ENCODE measurements around the gene UBE2J2.

UBE2J2 gene

GRCh38 chr1:1315435-1315954 is 41.8 kb upstream of the UBE2J2 start:
- H3K27ac ChIP-seq (ENCODE audit: low read length) = no peak overlapping the region
- H3K9me3 ChIP-seq (ENCODE audit: control insufficient read depth in 1 of 2, low read length in 2 of 2) = no peaks in the 10 kb centered on the region
- no peak overlapping the region for H3K4me3 ChIP-seq (ENCODE audit: low read depth in 1 of 2, low read length in 2 of 2)
- H3K4me1 ChIP-seq (ENCODE audit: control insufficient read depth in 1 of 2, insufficient read depth in 2 of 2, low read length in 2 of 2) = peaks cover 0 to 20% of the 10 kb centered on the region in 2 donors
- H3K36me3 ChIP-seq (ENCODE audit: control insufficient read depth in 1 of 2, insufficient read depth in 2 of 2, low read length in 2 of 2) = peaks cover 22 to 63% of the 10 kb centered on the region in 2 donors
- H3K27me3 ChIP-seq (ENCODE audit: low read depth, low read length) = no peaks in the 10 kb centered on the region

- Histone ChIP-seq H3K4me1 (ENCODE audit: control insufficient read depth in 1 of 2, insufficient read depth in 2 of 2, low read length in 2 of 2) (peaks cover 0 to 20% of the 10 kb centered on the region in 2 donors), H3K9me3 (ENCODE audit: control insufficient read depth in 1 of 2, low read length in 2 of 2) (no peaks in the 10 kb centered on the region), H3K27ac (ENCODE audit: low read length) (no peak overlapping the region), H3K27me3 (ENCODE audit: low read depth, low read length) (no peaks in the 10 kb centered on the region), H3K4me3 (ENCODE audit: low read depth in 1 of 2, low read length in 2 of 2) (no peak overlapping the region), H3K36me3 (ENCODE audit: control insufficient read depth in 1 of 2, insufficient read depth in 2 of 2, low read length in 2 of 2) (peaks cover 22 to 58% of the 10 kb centered on the region in 2 donors)
Measured at GRCh38 chr1:1314678-1315335, 41.2 kb upstream of the UBE2J2 start.

GRCh38 chr1:1314237-1314586 is 40.6 kb upstream of the UBE2J2 start:
- Histone ChIP-seq H3K36me3 (ENCODE audit: control insufficient read depth in 1 of 2, insufficient read depth in 2 of 2, low read length in 2 of 2) (peaks cover 21 to 52% of the 10 kb centered on the region in 2 donors), H3K27ac (ENCODE audit: low read length) (no peak overlapping the region), H3K9me3 (ENCODE audit: control insufficient read depth in 1 of 2, low read length in 2 of 2) (no peaks in the 10 kb centered on the region), H3K4me1 (ENCODE audit: control insufficient read depth in 1 of 2, insufficient read depth in 2 of 2, low read length in 2 of 2) (peaks cover 0 to 25% of the 10 kb centered on the region in 2 donors), H3K27me3 (ENCODE audit: low read depth, low read length) (no peaks in the 10 kb centered on the region), H3K4me3 (ENCODE audit: low read depth in 1 of 2, low read length in 2 of 2) (no peak overlapping the region)

GRCh38 chr1:1313500-1314236 is 40.0 kb upstream of the UBE2J2 start:
- Histone ChIP-seq H3K4me3 (ENCODE audit: low read depth in 1 of 2, low read length in 2 of 2) (no peak overlapping the region), H3K9me3 (ENCODE audit: control insufficient read depth in 1 of 2, low read length in 2 of 2) (no peaks in the 10 kb centered on the region), H3K27ac (ENCODE audit: low read length) (no peak overlapping the region), H3K36me3 (ENCODE audit: control insufficient read depth in 1 of 2, insufficient read depth in 2 of 2, low read length in 2 of 2) (peaks cover 17 to 46% of the 10 kb centered on the region in 2 donors), H3K4me1 (ENCODE audit: control insufficient read depth in 1 of 2, insufficient read depth in 2 of 2, low read length in 2 of 2) (peaks cover 0 to 24% of the 10 kb centered on the region in 2 donors), H3K27me3 (ENCODE audit: low read depth, low read length) (no peaks in the 10 kb centered on the region)

- no peaks in the 10 kb centered on the region for H3K9me3 ChIP-seq (ENCODE audit: control insufficient read depth in 1 of 2, low read length in 2 of 2)
- no peak overlapping the region for H3K4me3 ChIP-seq (ENCODE audit: low read depth in 1 of 2, low read length in 2 of 2)
- no peaks in the 10 kb centered on the region for H3K27me3 ChIP-seq (ENCODE audit: low read depth, low read length)
- peaks cover 0 to 14% of the 10 kb centered on the region in 2 donors for H3K4me1 ChIP-seq (ENCODE audit: control insufficient read depth in 1 of 2, insufficient read depth in 2 of 2, low read length in 2 of 2)
- peaks cover 17 to 46% of the 10 kb centered on the region in 2 donors for H3K36me3 ChIP-seq (ENCODE audit: control insufficient read depth in 1 of 2, insufficient read depth in 2 of 2, low read length in 2 of 2)
- H3K27ac ChIP-seq (ENCODE audit: low read length) = no peak overlapping the region
Measured at GRCh38 chr1:1312450-1313314, 39.0 kb upstream of the UBE2J2 start.

- H3K27me3 ChIP-seq (ENCODE audit: low read depth, low read length) = no peaks in the 10 kb centered on the region
- no peaks in the 10 kb centered on the region for H3K9me3 ChIP-seq (ENCODE audit: control insufficient read depth in 1 of 2, low read length in 2 of 2)
- peaks cover 3 to 18% of the 10 kb centered on the region in 2 donors for H3K4me1 ChIP-seq (ENCODE audit: control insufficient read depth in 1 of 2, insufficient read depth in 2 of 2, low read length in 2 of 2)
- H3K27ac ChIP-seq (ENCODE audit: low read length) = no peak overlapping the region
- no peak overlapping the region for H3K4me3 ChIP-seq (ENCODE audit: low read depth in 1 of 2, low read length in 2 of 2)
- peaks cover 17 to 43% of the 10 kb centered on the region in 2 donors for H3K36me3 ChIP-seq (ENCODE audit: control insufficient read depth in 1 of 2, insufficient read depth in 2 of 2, low read length in 2 of 2)
Measured at GRCh38 chr1:1311107-1312104, 37.8 kb upstream of the UBE2J2 start.

GRCh38 chr1:1310476-1311053 is 36.9 kb upstream of the UBE2J2 start:
- peaks cover 17 to 43% of the 10 kb centered on the region in 2 donors for H3K36me3 ChIP-seq (ENCODE audit: control insufficient read depth in 1 of 2, insufficient read depth in 2 of 2, low read length in 2 of 2)
- peaks cover 9 to 26% of the 10 kb centered on the region in 2 donors for H3K4me1 ChIP-seq (ENCODE audit: control insufficient read depth in 1 of 2, insufficient read depth in 2 of 2, low read length in 2 of 2)
- H3K27ac ChIP-seq (ENCODE audit: low read length) = no peak overlapping the region
- no peak overlapping the region for H3K4me3 ChIP-seq (ENCODE audit: low read depth in 1 of 2, low read length in 2 of 2)
- no peaks in the 10 kb centered on the region for H3K27me3 ChIP-seq (ENCODE audit: low read depth, low read length)
- H3K9me3 ChIP-seq (ENCODE audit: control insufficient read depth in 1 of 2, low read length in 2 of 2) = no peaks in the 10 kb centered on the region

GRCh38 chr1:1310109-1310385 is 36.4 kb upstream of the UBE2J2 start:
- Histone ChIP-seq H3K27ac (ENCODE audit: low read length) (no peak overlapping the region), H3K9me3 (ENCODE audit: control insufficient read depth in 1 of 2, low read length in 2 of 2) (no peaks in the 10 kb centered on the region), H3K4me3 (ENCODE audit: low read depth in 1 of 2, low read length in 2 of 2) (no peak overlapping the region), H3K4me1 (ENCODE audit: control insufficient read depth in 1 of 2, insufficient read depth in 2 of 2, low read length in 2 of 2) (peaks cover 13 to 31% of the 10 kb centered on the region in 2 donors), H3K27me3 (ENCODE audit: low read depth, low read length) (no peaks in the 10 kb centered on the region), H3K36me3 (ENCODE audit: control insufficient read depth in 1 of 2, insufficient read depth in 2 of 2, low read length in 2 of 2) (peaks cover 17 to 40% of the 10 kb centered on the region in 2 donors)

GRCh38 chr1:1309251-1310108 is 35.8 kb upstream of the UBE2J2 start:
- no peak overlapping the region for H3K27ac ChIP-seq (ENCODE audit: low read length)
- H3K4me1 ChIP-seq (ENCODE audit: control insufficient read depth in 1 of 2, insufficient read depth in 2 of 2, low read length in 2 of 2) = peaks cover 16 to 37% of the 10 kb centered on the region in 2 donors
- H3K27me3 ChIP-seq (ENCODE audit: low read depth, low read length) = no peaks in the 10 kb centered on the region
- peaks cover 15 to 34% of the 10 kb centered on the region in 2 donors for H3K36me3 ChIP-seq (ENCODE audit: control insufficient read depth in 1 of 2, insufficient read depth in 2 of 2, low read length in 2 of 2)
- H3K9me3 ChIP-seq (ENCODE audit: control insufficient read depth in 1 of 2, low read length in 2 of 2) = no peaks in the 10 kb centered on the region
- peak overlapping the region; percentile 46 to 83 for H3K4me3 ChIP-seq (ENCODE audit: low read depth in 1 of 2, low read length in 2 of 2)
